Measurements from ENCODE around the gene LIPE. TPM values are rescaled to one million over a fixed set of nuclear protein-coding genes. Genes with fewer than 3 reads are reported as not detected.
"Not testable (repeated sequence)": the region's sequence is repeated elsewhere in the genome, so short reads cannot be mapped to it uniquely, and the experiment has no call there.

LIPE gene
- total RNA-seq, 4 donors from 2014 or later, result 491 to 3,641 (median 1,025) TPM

- TF ChIP-seq, protein P1, sequence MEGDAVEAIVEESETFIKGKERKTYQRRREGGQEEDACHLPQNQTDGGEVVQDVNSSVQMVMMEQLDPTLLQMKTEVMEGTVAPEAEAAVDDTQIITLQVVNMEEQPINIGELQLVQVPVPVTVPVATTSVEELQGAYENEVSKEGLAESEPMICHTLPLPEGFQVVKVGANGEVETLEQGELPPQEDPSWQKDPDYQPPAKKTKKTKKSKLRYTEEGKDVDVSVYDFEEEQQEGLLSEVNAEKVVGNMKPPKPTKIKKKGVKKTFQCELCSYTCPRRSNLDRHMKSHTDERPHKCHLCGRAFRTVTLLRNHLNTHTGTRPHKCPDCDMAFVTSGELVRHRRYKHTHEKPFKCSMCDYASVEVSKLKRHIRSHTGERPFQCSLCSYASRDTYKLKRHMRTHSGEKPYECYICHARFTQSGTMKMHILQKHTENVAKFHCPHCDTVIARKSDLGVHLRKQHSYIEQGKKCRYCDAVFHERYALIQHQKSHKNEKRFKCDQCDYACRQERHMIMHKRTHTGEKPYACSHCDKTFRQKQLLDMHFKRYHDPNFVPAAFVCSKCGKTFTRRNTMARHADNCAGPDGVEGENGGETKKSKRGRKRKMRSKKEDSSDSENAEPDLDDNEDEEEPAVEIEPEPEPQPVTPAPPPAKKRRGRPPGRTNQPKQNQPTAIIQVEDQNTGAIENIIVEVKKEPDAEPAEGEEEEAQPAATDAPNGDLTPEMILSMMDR (IDR thresholded peaks at IDR 0.05), result no peak
- no peak for DNase-seq (ENCODE audit: low spot score)
- ATAC-seq (ENCODE audit: low FRiP score), result no peak
Observed at GRCh38 chr19:42459926-42460325, 32.7 kb upstream of the LIPE start.

- no peak for DNase-seq (ENCODE audit: low spot score)
- ATAC-seq (ENCODE audit: low FRiP score), result peak; percentile 54
- TF ChIP-seq, protein P1 (IDR thresholded peaks at IDR 0.05), result no peak
Observed at GRCh38 chr19:42455621-42456081, 28.5 kb upstream of the LIPE start.

DNA sequence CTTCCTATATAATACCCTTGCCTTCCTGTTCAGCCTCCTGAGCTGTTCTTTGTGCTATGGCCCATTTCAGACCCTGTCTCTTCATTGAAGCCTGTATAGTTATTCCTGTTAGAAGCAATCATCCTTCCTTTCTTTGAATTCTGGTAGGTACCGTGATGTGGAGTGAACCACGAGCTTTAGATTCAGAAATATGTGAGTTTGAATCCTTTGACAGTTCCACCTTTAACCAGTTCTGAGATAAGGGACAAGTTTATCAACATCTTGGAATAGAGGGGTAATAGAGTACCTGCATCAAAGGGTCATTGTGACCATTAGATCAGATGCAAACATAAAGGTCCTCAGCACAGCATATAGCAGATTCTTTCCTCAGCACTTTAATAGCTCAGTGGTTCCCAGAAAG, 27.9 kb upstream of the LIPE start:
- no peak for DNase-seq (ENCODE audit: low spot score)
- no peak for ATAC-seq (ENCODE audit: low FRiP score)
- TF ChIP-seq, protein P1 (IDR thresholded peaks at IDR 0.05), result no peak

DNA sequence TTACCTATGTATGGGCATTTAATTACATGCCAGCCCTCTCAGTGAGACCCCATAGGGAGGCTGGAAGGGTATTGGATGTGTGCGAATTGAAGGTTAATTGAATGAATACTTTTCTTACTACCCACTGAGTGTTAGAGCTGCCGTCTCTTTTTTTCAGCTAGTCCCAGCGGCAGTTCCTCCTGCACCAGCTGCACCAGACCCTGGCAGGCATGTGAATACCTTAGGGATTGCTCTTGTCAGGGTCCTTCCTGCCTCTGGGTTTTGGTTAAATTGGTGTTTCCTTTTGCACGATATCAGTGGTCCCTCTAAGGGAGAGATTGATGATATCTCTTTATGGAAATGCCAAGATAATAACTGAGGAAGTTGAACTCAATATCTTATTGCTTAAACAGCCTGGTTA, 25.4 kb upstream of the LIPE start:
- ATAC-seq (ENCODE audit: low FRiP score) (no peak), DNase-seq (ENCODE audit: low spot score) (no peak)
- TF ChIP-seq, protein P1 (IDR thresholded peaks at IDR 0.05), result no peak

DNA sequence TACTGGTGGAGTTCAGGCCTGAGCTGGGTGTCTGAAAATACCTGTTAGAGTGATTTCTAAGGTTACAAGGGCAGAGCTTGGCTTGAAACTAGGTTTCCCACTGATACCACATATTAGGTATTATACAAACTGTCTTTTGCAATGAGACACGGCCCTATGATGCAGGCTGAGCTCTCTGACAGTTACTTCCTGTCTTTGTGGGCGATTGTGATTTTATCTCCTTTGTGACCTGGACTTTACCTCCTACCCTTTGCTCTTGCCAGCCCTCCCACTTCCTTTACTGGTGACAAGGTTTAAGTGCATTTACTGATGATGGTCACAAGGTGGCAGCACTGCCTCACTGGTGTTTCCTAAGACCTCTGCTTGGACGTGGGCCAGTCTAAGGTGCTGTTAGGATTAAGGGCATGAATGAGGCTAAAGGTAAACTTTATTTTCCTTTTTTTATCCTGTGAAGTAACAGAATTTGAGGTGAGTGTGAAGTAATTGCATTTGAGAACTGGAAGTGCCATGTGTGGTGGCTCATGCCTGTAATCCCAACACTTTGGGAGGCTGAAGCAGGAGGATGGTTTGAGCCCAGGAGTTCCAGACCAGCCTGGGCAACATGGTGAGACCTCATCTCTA, 23.2 kb upstream of the LIPE start:
- TF ChIP-seq, protein P1 (IDR thresholded peaks at IDR 0.05), result peak in 1 of 3 donors; percentile 56
- ATAC-seq (ENCODE audit: low FRiP score) (peak; percentile 87), DNase-seq (ENCODE audit: low spot score) (peak; percentile 70)

DNA sequence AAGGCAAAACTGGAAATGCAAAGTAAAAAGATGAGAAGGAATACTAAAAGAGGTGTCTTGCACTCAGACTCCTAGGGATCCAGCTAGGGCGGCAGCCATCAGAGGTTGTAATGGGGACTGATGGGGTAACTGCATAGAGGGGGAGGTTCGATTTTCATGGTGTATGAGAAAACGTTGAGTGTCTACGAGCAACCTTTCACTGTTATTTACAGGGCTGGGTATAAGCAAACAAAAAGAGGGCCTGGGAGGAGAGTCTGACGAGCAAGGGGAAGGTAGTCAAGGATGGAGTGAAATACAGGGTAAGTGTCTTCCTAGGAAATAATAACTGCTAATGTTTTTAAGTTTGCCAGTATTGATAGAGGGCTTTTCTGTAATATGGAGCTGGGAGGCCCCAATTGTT, 21.1 kb upstream of the LIPE start:
- not testable (repeated sequence) for ATAC-seq (ENCODE audit: low FRiP score); DNase-seq (ENCODE audit: low spot score)

DNA sequence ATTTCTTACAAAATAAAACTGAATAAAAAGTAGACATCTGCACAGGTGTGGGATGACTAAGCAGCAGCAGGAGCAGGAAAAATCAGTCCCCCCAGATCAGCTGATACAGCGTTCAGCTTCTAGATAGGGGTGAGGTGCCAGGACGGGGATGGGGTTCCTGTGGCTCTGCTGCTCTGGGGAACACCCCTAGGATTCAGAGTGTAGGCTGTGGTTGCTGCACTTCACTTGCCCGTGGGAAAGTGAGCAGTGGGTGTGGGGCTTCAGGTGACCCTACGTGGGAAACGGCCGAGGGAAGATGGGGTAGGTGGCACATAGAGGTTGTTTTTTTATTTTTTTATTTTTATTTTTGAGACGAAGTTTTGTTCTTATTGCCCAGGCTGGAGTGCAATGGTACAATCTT, 18.8 kb upstream of the LIPE start:
- ATAC-seq (ENCODE audit: low FRiP score), result no peak
- TF ChIP-seq, protein P1 (IDR thresholded peaks at IDR 0.05), result no peak
- no peak for DNase-seq (ENCODE audit: low spot score)
